Gastrocnemius medialis (tissue), 4 donors: ENCODE data around the gene HTR2A.

Source experiments
- POLR2A ChIP-seq, 2 donors: fragments of 450-650 bp; IDR thresholded peaks; one replicate each; pipeline ENCODE4 v1.6.1; 2017; ENCODE audit warnings: antibody characterized with exemption in 2 of 2, mild to moderate bottlenecking in 2 of 2, moderate library complexity in 2 of 2
- TF ChIP-seq, protein P1 (sequence below), 5 experiments: fragments of 450-650 bp in 3 of 5; fragments of 200-600 bp in 2 of 5; sonication (generic) in 2 of 5; IDR thresholded peaks in 4 of 5; conservative IDR thresholded peaks in 1 of 5; 1 replicate in 4 of 5; 2 replicates in 1 of 5; pipeline ENCODE4 v1.5.1; 2016 to 2019; ENCODE audit warnings: antibody characterized with exemption in 5 of 5, mild to moderate bottlenecking in 3 of 5, moderate library complexity in 3 of 5

DNA sequence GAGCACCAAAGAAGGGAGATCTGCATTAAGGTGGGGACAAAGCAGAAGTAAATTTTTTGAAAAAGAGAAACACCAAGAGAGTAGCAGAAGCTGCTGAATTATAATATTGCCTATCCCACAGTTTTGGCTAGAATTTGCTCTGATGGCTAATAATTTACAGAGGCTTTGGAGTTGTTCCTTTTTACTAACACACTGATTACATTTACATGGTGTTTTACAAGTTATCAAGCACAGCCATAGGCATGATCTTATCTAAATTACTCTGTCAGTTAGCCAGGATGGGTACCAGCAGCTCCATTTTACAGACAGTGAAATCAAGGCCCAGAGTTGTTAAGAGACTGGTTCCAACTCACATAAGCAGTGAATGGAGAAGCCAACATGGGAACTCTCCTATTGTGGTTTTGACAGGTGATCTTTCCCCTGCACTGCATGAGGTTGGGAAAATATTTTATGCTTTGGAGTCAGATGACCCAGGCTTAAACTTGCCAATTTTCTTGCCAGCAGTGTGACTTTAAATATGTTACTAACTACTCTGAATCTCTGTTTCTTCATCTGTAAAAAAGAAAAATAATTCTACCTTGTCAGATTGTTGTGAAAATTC lies 66.3 kb downstream of the HTR2A start:
- TF ChIP-seq, protein P1, sequence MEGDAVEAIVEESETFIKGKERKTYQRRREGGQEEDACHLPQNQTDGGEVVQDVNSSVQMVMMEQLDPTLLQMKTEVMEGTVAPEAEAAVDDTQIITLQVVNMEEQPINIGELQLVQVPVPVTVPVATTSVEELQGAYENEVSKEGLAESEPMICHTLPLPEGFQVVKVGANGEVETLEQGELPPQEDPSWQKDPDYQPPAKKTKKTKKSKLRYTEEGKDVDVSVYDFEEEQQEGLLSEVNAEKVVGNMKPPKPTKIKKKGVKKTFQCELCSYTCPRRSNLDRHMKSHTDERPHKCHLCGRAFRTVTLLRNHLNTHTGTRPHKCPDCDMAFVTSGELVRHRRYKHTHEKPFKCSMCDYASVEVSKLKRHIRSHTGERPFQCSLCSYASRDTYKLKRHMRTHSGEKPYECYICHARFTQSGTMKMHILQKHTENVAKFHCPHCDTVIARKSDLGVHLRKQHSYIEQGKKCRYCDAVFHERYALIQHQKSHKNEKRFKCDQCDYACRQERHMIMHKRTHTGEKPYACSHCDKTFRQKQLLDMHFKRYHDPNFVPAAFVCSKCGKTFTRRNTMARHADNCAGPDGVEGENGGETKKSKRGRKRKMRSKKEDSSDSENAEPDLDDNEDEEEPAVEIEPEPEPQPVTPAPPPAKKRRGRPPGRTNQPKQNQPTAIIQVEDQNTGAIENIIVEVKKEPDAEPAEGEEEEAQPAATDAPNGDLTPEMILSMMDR (IDR thresholded peaks at IDR 0.05 in 4 of 5, conservative IDR thresholded peaks at IDR 0.05 in 1 of 5), result no peak
- no peak for TF ChIP-seq POLR2A (IDR thresholded peaks at IDR 0.05)
